Panc1 (cell line): Measurements from ENCODE around the gene YAP1. TPM values are rescaled to one million over a fixed set of nuclear protein-coding genes. Genes with fewer than 3 reads are reported as not detected.

Source experiments
- ATAC-seq: fragments of 200-7000 bp; cut with Tn5 transposase; 2 replicates; pipeline ENCODE4 v1.9.1; 2020; ENCODE audit warnings: mild to moderate bottlenecking, moderate library complexity
- BruUV-seq: library from RNA; stranded (reverse); fragments of 400-500 nt; replicated peaks from 2 replicates; lab custom pipeline; 2021; lab: Mats Ljungman, UMichigan
- CTCF ChIA-PET: fragments of 300-600 bp; sonication (Branson Sonifier 250); formaldehyde crosslinking; loops from one replicate; lab custom pipeline; 2022; ENCODE audit warnings: antibody characterized with exemption; lab: Charles Lee
- POLR2A ChIA-PET: fragments of 300-600 bp; sonication (Branson Sonifier 250); formaldehyde crosslinking; loops from one replicate; lab custom pipeline; 2022; ENCODE audit warnings: antibody characterized with exemption; lab: Charles Lee
- DNase-seq: peaks from one replicate; pipeline ENCODE4 v3.0.0-alpha.2; 2010; ENCODE audit warnings: low read depth, low spot score
- H3K27ac ChIP-seq: 2 replicates; pipeline ENCODE4 v1.5.1; 2011; ENCODE audit warnings: mild to moderate bottlenecking, low read length, inconsistent platforms
- H3K27me3 ChIP-seq: fragments of 200-500 bp; sonication (Bioruptor generic); 2 replicates; pipeline ENCODE4 v1.6.0; 2014; ENCODE audit warnings: low read length, inconsistent platforms; ENCODE audit not compliant: control insufficient read depth, insufficient read depth
- H3K36me3 ChIP-seq: fragments of 200-500 bp; sonication (Bioruptor generic); 2 replicates; pipeline ENCODE4 v1.5.1; 2014; ENCODE audit warnings: inconsistent platforms, mild to moderate bottlenecking, low read length, moderate library complexity; ENCODE audit not compliant: control insufficient read depth, insufficient read depth
- H3K4me1 ChIP-seq: 2 replicates; pipeline ENCODE4 v1.5.1; 2011; ENCODE audit warnings: inconsistent platforms, mild to moderate bottlenecking, low read length, moderate library complexity; ENCODE audit not compliant: control insufficient read depth, insufficient read depth
- H3K4me3 ChIP-seq, 2 experiments: 2 replicates each; pipeline ENCODE4 v1.5.1; 2011 to 2012; ENCODE audit warnings: low read depth in 2 of 2, low read length in 2 of 2, mild to moderate bottlenecking in 2 of 2, inconsistent platforms in 1 of 2, moderate library complexity in 1 of 2
- H3K9me3 ChIP-seq: fragments of 200-500 bp; sonication (Bioruptor generic); 2 replicates; pipeline ENCODE4 v1.5.1; 2014; ENCODE audit warnings: low read depth, mild to moderate bottlenecking, inconsistent platforms, low read length, moderate library complexity; ENCODE audit not compliant: control insufficient read depth, insufficient read depth
- POLR2AphosphoS5 ChIP-seq: IDR thresholded peaks from 2 replicates; pipeline ENCODE4 v1.6.1; 2012; ENCODE audit warnings: mild to moderate bottlenecking, low read depth, low read length, moderate library complexity
- SIN3A ChIP-seq: IDR thresholded peaks from 2 replicates; pipeline ENCODE4 v1.6.1; 2012; ENCODE audit warnings: low read depth, mild to moderate bottlenecking, low read length, moderate library complexity, borderline replicate concordance; ENCODE audit not compliant: insufficient read depth
- TCF7L2 ChIP-seq: IDR thresholded peaks from 2 replicates; pipeline ENCODE4 v1.6.1; 2011; ENCODE audit warnings: mild to moderate bottlenecking, low read depth, low read length, inconsistent platforms
- in situ Hi-C: cut with HindIII; loops from 2 replicates; pipeline ENCODE4 v1.10.0; 2016; ENCODE audit warnings: low sequenced_read_pairs, low pct_unique_long_range_greater_than_20kb
- intact Hi-C: fragments of 100-400 bp; cut with micrococcal nuclease; formaldehyde crosslinking; loops from one replicate; pipeline ENCODE4 v1.10.0; 2022; ENCODE audit not compliant: unreplicated experiment
- total RNA-seq: library from RNA; stranded (reverse); gene quantifications from one replicate; pipeline ENCODE4 v1.2.1, GENCODE V29; 2021; ENCODE audit not compliant: unreplicated experiment
- TF ChIP-seq, protein P1 (sequence below), 2 experiments: IDR thresholded peaks; 2 replicates each; pipeline ENCODE4 v1.6.1; 2011 to 2012; ENCODE audit warnings: low read depth in 2 of 2, control low read depth in 1 of 2, low read length in 1 of 2, mild to moderate bottlenecking in 1 of 2, moderate library complexity in 1 of 2; ENCODE audit not compliant: insufficient read depth in 1 of 2
- TF ChIP-seq, protein P2 (sequence below): fragments of 450-650 bp; IDR thresholded peaks from 2 replicates; pipeline ENCODE4 v1.5.1; 2017; ENCODE audit warnings: mild to moderate bottlenecking

Gene YAP1
- total RNA-seq, 1 experiment from 2014 or later: 158 TPM

GRCh38 chr11:102171101-102171500 lies 60.9 kb downstream of the YAP1 start:
- CTCF ChIA-PET: interaction anchor here (0.7 kb wide), 1 partner anchor 14 kb away, joined by 3 read pairs; no protein-coding TSS in a partner anchor

GRCh38 chr11:102172127-102172848 lies 62.0 kb downstream of the YAP1 start:
- no peak for DNase-seq
- Histone ChIP-seq H3K9me3 (no peaks in the 10 kb centered on the region), H3K27ac (no peak overlapping the region), H3K4me3 (no peak overlapping the region), H3K4me1 (peaks cover 2% of the 10 kb centered on the region; the same call in 1 of the 2 replicates), H3K36me3 (no peaks in the 10 kb centered on the region), H3K27me3 (no peaks in the 10 kb centered on the region)
- intact Hi-C loops (no loop called here), in situ Hi-C loops (no loop called here)
- no TSS peak for BruUV-seq
- CTCF ChIA-PET: no interaction called here
- ATAC-seq: no peak
- TF ChIP-seq POLR2AphosphoS5: no peak
- no peak for TF ChIP-seq TCF7L2
- TF ChIP-seq, protein P1, sequence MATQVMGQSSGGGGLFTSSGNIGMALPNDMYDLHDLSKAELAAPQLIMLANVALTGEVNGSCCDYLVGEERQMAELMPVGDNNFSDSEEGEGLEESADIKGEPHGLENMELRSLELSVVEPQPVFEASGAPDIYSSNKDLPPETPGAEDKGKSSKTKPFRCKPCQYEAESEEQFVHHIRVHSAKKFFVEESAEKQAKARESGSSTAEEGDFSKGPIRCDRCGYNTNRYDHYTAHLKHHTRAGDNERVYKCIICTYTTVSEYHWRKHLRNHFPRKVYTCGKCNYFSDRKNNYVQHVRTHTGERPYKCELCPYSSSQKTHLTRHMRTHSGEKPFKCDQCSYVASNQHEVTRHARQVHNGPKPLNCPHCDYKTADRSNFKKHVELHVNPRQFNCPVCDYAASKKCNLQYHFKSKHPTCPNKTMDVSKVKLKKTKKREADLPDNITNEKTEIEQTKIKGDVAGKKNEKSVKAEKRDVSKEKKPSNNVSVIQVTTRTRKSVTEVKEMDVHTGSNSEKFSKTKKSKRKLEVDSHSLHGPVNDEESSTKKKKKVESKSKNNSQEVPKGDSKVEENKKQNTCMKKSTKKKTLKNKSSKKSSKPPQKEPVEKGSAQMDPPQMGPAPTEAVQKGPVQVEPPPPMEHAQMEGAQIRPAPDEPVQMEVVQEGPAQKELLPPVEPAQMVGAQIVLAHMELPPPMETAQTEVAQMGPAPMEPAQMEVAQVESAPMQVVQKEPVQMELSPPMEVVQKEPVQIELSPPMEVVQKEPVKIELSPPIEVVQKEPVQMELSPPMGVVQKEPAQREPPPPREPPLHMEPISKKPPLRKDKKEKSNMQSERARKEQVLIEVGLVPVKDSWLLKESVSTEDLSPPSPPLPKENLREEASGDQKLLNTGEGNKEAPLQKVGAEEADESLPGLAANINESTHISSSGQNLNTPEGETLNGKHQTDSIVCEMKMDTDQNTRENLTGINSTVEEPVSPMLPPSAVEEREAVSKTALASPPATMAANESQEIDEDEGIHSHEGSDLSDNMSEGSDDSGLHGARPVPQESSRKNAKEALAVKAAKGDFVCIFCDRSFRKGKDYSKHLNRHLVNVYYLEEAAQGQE (IDR thresholded peaks at IDR 0.05; ENCODE audit: insufficient read depth in 1 of 2, low read depth in 2 of 2, low read length in 1 of 2): no peak
- TF ChIP-seq SIN3A: no peak
- TF ChIP-seq, protein P2, sequence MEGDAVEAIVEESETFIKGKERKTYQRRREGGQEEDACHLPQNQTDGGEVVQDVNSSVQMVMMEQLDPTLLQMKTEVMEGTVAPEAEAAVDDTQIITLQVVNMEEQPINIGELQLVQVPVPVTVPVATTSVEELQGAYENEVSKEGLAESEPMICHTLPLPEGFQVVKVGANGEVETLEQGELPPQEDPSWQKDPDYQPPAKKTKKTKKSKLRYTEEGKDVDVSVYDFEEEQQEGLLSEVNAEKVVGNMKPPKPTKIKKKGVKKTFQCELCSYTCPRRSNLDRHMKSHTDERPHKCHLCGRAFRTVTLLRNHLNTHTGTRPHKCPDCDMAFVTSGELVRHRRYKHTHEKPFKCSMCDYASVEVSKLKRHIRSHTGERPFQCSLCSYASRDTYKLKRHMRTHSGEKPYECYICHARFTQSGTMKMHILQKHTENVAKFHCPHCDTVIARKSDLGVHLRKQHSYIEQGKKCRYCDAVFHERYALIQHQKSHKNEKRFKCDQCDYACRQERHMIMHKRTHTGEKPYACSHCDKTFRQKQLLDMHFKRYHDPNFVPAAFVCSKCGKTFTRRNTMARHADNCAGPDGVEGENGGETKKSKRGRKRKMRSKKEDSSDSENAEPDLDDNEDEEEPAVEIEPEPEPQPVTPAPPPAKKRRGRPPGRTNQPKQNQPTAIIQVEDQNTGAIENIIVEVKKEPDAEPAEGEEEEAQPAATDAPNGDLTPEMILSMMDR: no peak
- POLR2A ChIA-PET: no interaction called here

More at GRCh38 chr11:102171101-102171500, 60.9 kb downstream of the YAP1 start:
- Histone ChIP-seq H3K27me3 (no peaks in the 10 kb centered on the region), H3K4me3 (no peak overlapping the region), H3K36me3 (no peaks in the 10 kb centered on the region), H3K4me1 (peaks cover 2% of the 10 kb centered on the region; the same call in 1 of the 2 replicates), H3K9me3 (no peaks in the 10 kb centered on the region), H3K27ac (no peak overlapping the region)
- TF ChIP-seq SIN3A: no peak
- TF ChIP-seq, protein P2: no peak
- TF ChIP-seq, protein P1 (IDR thresholded peaks at IDR 0.05; ENCODE audit: insufficient read depth in 1 of 2, low read depth in 2 of 2, low read length in 1 of 2): no peak
- TF ChIP-seq TCF7L2: no peak
- TF ChIP-seq POLR2AphosphoS5: no peak
- ATAC-seq: no peak
- in situ Hi-C loops (no loop called here), intact Hi-C loops (no loop called here)
- BruUV-seq: no TSS peak
- POLR2A ChIA-PET: no interaction called here
- no peak for DNase-seq
